Astrocyte (in vitro differentiated cells and primary cell): ENCODE measurements around the gene ST6GALNAC5.

Source experiments
- EZH2 ChIP-seq: IDR thresholded peaks from 2 replicates; pipeline ENCODE4 v1.6.1; 2012; ENCODE audit warnings: mild to moderate bottlenecking, low read length, inconsistent platforms; ENCODE audit not compliant: insufficient read depth
- TF ChIP-seq, protein P1 (sequence below): IDR thresholded peaks from 2 replicates; pipeline ENCODE4 v1.5.1; 2011; ENCODE audit warnings: low read depth, mild to moderate bottlenecking, inconsistent platforms, low read length, moderate library complexity; ENCODE audit not compliant: insufficient read depth

DNA sequence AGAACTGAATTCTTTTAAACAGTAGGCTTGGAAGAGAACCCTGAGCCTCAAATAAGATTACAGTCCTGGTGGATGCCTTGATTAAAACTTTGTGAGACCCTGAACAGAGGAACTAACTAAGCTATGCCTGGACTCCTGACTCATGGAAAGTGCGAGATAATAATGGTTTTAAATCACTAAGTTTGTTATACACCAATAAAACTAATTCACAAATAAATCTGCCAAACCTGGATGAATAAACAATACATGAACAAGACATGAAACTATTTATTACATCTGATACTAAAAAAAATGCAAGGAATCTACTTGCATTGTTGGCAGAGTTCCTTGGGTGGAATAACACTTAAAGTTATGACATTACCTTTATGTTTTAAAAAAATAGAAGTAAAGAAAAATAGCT, 233.6 kb downstream of the ST6GALNAC5 start:
- TF ChIP-seq, protein P1, sequence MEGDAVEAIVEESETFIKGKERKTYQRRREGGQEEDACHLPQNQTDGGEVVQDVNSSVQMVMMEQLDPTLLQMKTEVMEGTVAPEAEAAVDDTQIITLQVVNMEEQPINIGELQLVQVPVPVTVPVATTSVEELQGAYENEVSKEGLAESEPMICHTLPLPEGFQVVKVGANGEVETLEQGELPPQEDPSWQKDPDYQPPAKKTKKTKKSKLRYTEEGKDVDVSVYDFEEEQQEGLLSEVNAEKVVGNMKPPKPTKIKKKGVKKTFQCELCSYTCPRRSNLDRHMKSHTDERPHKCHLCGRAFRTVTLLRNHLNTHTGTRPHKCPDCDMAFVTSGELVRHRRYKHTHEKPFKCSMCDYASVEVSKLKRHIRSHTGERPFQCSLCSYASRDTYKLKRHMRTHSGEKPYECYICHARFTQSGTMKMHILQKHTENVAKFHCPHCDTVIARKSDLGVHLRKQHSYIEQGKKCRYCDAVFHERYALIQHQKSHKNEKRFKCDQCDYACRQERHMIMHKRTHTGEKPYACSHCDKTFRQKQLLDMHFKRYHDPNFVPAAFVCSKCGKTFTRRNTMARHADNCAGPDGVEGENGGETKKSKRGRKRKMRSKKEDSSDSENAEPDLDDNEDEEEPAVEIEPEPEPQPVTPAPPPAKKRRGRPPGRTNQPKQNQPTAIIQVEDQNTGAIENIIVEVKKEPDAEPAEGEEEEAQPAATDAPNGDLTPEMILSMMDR: no peak
- TF ChIP-seq EZH2: no peak
